Thoracic aorta (tissue), 2 donors: ENCODE data around the gene TRMT1. TPM values are rescaled to one million over a fixed set of nuclear protein-coding genes. Genes with fewer than 3 reads are reported as not detected.
A peak's percentile ranks its signal among the peaks of the same experiment; 100 is the strongest.

Experiments
- ATAC-seq: fragments of 150-250 bp; one replicate; pipeline ENCODE4 v1.8.0; 2017; ENCODE audit warnings: low read depth; ENCODE audit not compliant: insufficient number of reproducible peaks, low FRiP score
- DNase-seq: peaks from one replicate; pipeline ENCODE4 v3.0.0-alpha.2; 2020; ENCODE audit warnings: low spot score
- H3K27ac ChIP-seq, 2 donors: fragments of 200-600 bp; sonication (generic); 1 replicate in 1 of 2; 2 replicates in 1 of 2; pipeline ENCODE4 v1.5.1; 2016; ENCODE audit warnings: mild to moderate bottlenecking in 2 of 2, moderate library complexity in 2 of 2
- H3K27me3 ChIP-seq: fragments of 200-600 bp; sonication (generic); replicated peaks from 2 replicates; pipeline ENCODE4 v1.6.0; 2016; ENCODE audit warnings: mild to moderate bottlenecking; ENCODE audit not compliant: insufficient read depth
- H3K36me3 ChIP-seq: fragments of 200-600 bp; sonication (generic); one replicate; pipeline ENCODE4 v1.5.1; 2016
- H3K4me1 ChIP-seq, 2 donors: fragments of 200-600 bp; sonication (generic); 1 replicate in 1 of 2; 2 replicates in 1 of 2; pipeline versions ENCODE4 v1.5.1 to v1.6.0; 2016; ENCODE audit warnings: low read depth in 2 of 2, mild to moderate bottlenecking in 1 of 2; ENCODE audit not compliant: control insufficient read depth in 1 of 2
- H3K4me3 ChIP-seq: fragments of 200-600 bp; sonication (generic); 2 replicates; pipeline ENCODE4 v1.5.1; 2016; ENCODE audit warnings: mild to moderate bottlenecking
- H3K9me3 ChIP-seq: fragments of 200-600 bp; sonication (generic); 2 replicates; pipeline ENCODE4 v1.5.1; 2016
- CTCF ChIP-seq: fragments of 200-600 bp; sonication (generic); IDR thresholded peaks from one replicate; pipeline ENCODE4 v1.5.1; 2019; ENCODE audit warnings: antibody characterized with exemption
- total RNA-seq, 2 donors: library from RNA; depleted of rRNA; stranded (reverse); fragments of >200 nt; gene quantifications; one replicate each; pipeline versions ENCODE4 v1.1.0 to v1.2.3, GENCODE V29; 2016

Gene TRMT1
- total RNA-seq, 2 donors from 2014 or later: 35.3 to 52.3 TPM

- ATAC-seq (peak; percentile 38), DNase-seq (peak; percentile 95)
- no peak for TF ChIP-seq CTCF
- H3K27me3 ChIP-seq: no peaks in the 10 kb centered on the region
- peaks cover 21 to 45% of the 10 kb centered on the region in 2 donors for H3K4me1 ChIP-seq
- peak overlapping the region; percentile 93 to 95 for H3K27ac ChIP-seq
- no peaks in the 10 kb centered on the region for H3K9me3 ChIP-seq
- H3K36me3 ChIP-seq: no peaks in the 10 kb centered on the region
- peak overlapping the region; percentile 71 for H3K4me3 ChIP-seq
Observed at GRCh38 chr19:13162724-13163608, 46.4 kb upstream of the TRMT1 start.

DNA sequence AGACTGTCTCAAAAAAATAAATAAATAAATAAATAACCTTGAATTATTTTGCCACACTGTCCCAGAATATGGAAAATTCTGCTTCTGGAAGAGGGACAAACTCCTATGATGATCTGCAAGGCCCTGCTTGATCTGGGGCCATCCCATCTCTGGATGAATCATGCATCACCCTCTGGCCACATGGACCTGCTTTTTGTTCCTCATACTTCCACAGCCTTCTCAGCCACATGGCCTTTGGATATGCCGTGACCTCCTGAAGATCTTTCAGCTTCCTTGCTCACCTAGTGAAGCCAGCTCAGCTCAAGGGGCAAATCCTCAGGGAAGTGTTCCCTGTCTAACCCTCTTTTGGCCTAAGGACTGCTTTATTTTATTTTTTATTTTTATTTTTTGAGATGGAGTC, 44.0 kb upstream of the TRMT1 start:
- no peak for TF ChIP-seq CTCF
- no peak for DNase-seq
- ATAC-seq: no peak
- no peak overlapping the region for H3K27ac ChIP-seq
- no peaks in the 10 kb centered on the region for H3K9me3 ChIP-seq
- peaks cover 17 to 41% of the 10 kb centered on the region in 2 donors for H3K4me1 ChIP-seq
- H3K27me3 ChIP-seq: no peaks in the 10 kb centered on the region
- H3K36me3 ChIP-seq: no peaks in the 10 kb centered on the region
- no peak overlapping the region for H3K4me3 ChIP-seq

DNA sequence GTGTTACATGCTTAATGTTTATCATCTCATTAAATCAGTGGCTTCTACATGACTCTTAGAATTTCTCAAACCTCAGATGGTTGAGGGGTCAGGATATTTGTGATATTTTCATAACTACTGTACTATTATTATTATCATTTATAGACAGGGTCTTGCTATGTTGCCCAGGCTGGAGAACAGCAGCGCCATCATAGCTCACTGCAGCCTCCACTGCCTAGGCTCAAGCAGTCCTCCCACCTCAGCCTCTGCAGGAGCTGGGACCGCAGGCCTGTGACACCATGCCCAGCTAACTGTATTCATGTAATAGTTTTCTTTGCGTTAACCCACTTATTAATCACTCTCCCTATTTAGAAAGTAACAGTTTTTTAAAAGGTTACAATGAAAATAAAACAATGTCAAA, 43.2 kb upstream of the TRMT1 start:
- H3K4me1 ChIP-seq: peaks cover 17 to 44% of the 10 kb centered on the region in 2 donors
- no peaks in the 10 kb centered on the region for H3K9me3 ChIP-seq
- H3K27ac ChIP-seq: no peak overlapping the region
- ATAC-seq (no peak), DNase-seq (no peak)
- H3K36me3 ChIP-seq: no peaks in the 10 kb centered on the region
- H3K27me3 ChIP-seq: no peaks in the 10 kb centered on the region
- TF ChIP-seq CTCF: no peak
- H3K4me3 ChIP-seq: no peak overlapping the region

- TF ChIP-seq CTCF: no peak
- H3K4me3 ChIP-seq: peak overlapping the region; percentile 100
- no peaks in the 10 kb centered on the region for H3K9me3 ChIP-seq
- no peak for DNase-seq
- H3K27ac ChIP-seq: peak overlapping the region; percentile 99 to 100
- ATAC-seq: no peak
- H3K36me3 ChIP-seq: no peaks in the 10 kb centered on the region
- H3K27me3 ChIP-seq: no peaks in the 10 kb centered on the region
- H3K4me1 ChIP-seq: peaks cover 3 to 18% of the 10 kb centered on the region in 2 donors
Observed at GRCh38 chr19:13155472-13156359, 39.2 kb upstream of the TRMT1 start.
